Measurements from ENCODE around the gene RNMT.

DNA sequence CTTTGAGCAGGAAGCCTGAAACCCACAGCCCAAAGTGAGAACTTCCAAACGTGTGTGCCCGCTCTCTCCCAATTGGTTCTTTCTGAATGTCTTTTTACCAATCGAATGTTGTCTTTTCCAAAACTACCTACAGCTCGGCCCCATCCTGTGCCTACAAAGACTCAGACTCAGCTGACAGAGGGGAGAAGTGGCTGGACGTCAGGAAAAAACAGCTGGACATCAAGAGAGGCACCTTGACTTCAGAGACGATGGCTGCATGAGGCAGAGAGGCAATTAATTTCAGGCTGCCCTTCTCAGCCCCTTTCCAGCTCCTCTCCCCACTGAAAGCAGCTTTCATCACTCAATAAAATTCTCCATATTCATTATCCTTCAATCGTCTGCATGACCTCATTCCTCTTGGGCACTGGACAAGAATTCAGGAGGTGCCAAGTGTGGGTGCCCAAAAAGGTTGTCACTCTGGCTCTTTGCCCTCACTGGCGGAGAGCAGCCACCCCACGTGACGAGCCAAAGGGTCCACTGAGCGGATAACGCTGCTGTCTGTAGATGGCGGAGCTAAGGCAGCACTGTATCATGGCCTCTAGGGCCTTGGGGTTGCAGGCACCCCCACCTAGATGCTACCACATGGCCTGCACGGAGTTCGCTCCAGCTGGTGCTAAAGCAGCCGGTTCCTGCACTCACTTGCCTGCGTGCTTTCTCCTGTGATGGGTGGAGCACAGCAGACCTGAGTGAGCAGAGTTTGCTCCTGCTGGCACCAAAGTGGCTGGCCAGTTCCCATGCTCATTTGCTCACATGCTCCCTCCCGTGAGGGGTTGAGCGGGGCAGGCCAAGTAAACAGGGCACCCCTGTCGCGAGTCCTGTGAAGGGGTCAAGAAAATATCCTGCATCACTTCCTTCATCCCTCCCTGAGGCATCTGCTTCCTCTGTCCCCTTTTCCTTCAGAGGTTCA, 38.0 kb upstream of the RNMT start:
- TF ChIP-seq EZH2 (IDR thresholded peaks at IDR 0.05): no peak
- no peak for TF ChIP-seq POLR2A (IDR thresholded peaks at IDR 0.05; ENCODE audit: borderline replicate concordance, extremely low read depth, insufficient read depth, insufficient read length)
- no peak for TF ChIP-seq POLR2AphosphoS5 (IDR thresholded peaks at IDR 0.05; ENCODE audit: low read depth, low read length)
- TF ChIP-seq RAD21 (IDR thresholded peaks at IDR 0.05; ENCODE audit: low read depth): no peak
- no peak for TF ChIP-seq ZNF274 (IDR thresholded peaks at IDR 0.05; ENCODE audit: low read depth, low read length)
- no peak for TF ChIP-seq YY1 (IDR thresholded peaks at IDR 0.05; ENCODE audit: extremely low read depth, insufficient replicate concordance, low read depth, low read length)
- TF ChIP-seq, protein P1, sequence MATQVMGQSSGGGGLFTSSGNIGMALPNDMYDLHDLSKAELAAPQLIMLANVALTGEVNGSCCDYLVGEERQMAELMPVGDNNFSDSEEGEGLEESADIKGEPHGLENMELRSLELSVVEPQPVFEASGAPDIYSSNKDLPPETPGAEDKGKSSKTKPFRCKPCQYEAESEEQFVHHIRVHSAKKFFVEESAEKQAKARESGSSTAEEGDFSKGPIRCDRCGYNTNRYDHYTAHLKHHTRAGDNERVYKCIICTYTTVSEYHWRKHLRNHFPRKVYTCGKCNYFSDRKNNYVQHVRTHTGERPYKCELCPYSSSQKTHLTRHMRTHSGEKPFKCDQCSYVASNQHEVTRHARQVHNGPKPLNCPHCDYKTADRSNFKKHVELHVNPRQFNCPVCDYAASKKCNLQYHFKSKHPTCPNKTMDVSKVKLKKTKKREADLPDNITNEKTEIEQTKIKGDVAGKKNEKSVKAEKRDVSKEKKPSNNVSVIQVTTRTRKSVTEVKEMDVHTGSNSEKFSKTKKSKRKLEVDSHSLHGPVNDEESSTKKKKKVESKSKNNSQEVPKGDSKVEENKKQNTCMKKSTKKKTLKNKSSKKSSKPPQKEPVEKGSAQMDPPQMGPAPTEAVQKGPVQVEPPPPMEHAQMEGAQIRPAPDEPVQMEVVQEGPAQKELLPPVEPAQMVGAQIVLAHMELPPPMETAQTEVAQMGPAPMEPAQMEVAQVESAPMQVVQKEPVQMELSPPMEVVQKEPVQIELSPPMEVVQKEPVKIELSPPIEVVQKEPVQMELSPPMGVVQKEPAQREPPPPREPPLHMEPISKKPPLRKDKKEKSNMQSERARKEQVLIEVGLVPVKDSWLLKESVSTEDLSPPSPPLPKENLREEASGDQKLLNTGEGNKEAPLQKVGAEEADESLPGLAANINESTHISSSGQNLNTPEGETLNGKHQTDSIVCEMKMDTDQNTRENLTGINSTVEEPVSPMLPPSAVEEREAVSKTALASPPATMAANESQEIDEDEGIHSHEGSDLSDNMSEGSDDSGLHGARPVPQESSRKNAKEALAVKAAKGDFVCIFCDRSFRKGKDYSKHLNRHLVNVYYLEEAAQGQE (IDR thresholded peaks at IDR 0.05; ENCODE audit: low read depth): no peak
- no peak for TF ChIP-seq ZBTB33 (IDR thresholded peaks at IDR 0.05; ENCODE audit: extremely low read depth, insufficient replicate concordance, low read length)
- no peak for TF ChIP-seq CTCF (IDR thresholded peaks at IDR 0.05 in 2 of 3, conservative IDR thresholded peaks at IDR 0.05 in 1 of 3; ENCODE audit: borderline replicate concordance in 1 of 3, insufficient read depth in 1 of 3, low read depth in 2 of 3, low read length in 2 of 3)
- TF ChIP-seq CEBPB (IDR thresholded peaks at IDR 0.05; ENCODE audit: low read depth): no peak
- no peak for TF ChIP-seq SRF (IDR thresholded peaks at IDR 0.05; ENCODE audit: low read depth)
- no peak for TF ChIP-seq SP1 (IDR thresholded peaks at IDR 0.05; ENCODE audit: low read depth)

Data from HCT116 (cell line).